ENCODE data around the gene TIMM29.

- no peak for TF ChIP-seq GATA2 (IDR thresholded peaks at IDR 0.05; ENCODE audit: low read depth, low read length)
- no peak for TF ChIP-seq GATA3 (IDR thresholded peaks at IDR 0.05; ENCODE audit: low read depth, low read length)
Measured at GRCh38 chr19:10911579-10912363, 16.8 kb upstream of the TIMM29 start.
